ENCODE data around the gene SLC16A1.

The SLC16A1 gene

DNA sequence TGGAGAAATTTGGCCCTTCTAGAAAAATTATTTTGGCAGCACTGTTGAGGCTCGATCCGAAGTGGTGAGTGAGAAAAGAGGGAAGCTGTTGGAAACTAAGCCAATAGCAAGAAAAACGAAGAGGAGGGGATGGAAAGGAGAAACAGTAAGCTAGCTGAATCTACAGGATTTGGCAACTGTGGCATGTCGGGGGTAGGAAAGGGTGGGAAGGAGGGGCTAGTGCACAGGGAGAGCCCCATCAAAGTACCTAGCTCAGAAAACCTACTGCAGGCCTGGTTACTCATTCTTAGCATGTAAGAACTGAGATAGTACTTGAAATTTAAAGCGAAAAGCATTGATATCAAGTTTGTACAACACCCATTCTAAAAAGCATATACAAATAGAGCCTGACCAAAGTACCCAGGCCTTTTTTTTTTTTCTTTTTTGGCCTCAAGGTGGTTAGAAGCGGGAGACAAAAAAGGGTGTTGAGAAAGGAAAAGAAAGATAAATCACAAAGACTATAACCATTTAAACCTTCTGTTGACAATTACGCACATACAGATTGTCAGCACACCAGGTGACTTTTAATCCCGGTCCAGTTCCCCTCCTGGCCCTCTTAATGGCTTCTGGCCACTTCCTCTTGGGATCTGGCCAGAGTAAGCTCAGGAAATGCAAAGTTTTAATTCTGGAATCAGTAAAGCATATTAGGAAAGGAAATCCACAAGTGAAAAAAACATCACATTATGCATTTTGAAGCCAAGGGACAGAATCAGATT lies 50.4 kb downstream of the SLC16A1 start:
- TF ChIP-seq CTCF (IDR thresholded peaks at IDR 0.05; ENCODE audit: insufficient read depth, low read length, missing control alignments) = no peak
- DNase-seq (ENCODE audit: low read depth, low spot score) = no peak
- ChIA-PET POLR2A (interaction anchor here (0.7 kb wide), 1 partner anchor 10 kb away, joined by 3 read pairs; no protein-coding TSS in a partner anchor), CTCF (interaction anchor here (0.7 to 2.0 kb wide), 6 partner anchors 10 to 168 kb away, joined by 3 to 6 read pairs (median 4); partner anchors contain the start of gene LRIG2)
- H3K4me3 ChIP-seq (ENCODE audit: low read depth, low read length) = no peak overlapping the region

GRCh38 chr1:112904831-112905261 lies 51.1 kb downstream of the SLC16A1 start:
- POLR2A ChIA-PET = interaction anchor here (0.7 to 1.3 kb wide), 2 partner anchors 11 to 51 kb away, joined by 3 to 5 read pairs; partner anchors contain the start of gene SLC16A1
- TF ChIP-seq CTCF (IDR thresholded peaks at IDR 0.05; ENCODE audit: insufficient read depth, low read length, missing control alignments) = no peak
- CTCF ChIA-PET = interaction anchor here (0.7 to 2.0 kb wide), 6 partner anchors 10 to 168 kb away, joined by 3 to 6 read pairs (median 4); partner anchors contain the start of gene LRIG2
- H3K4me3 ChIP-seq (ENCODE audit: low read depth, low read length) = no peak overlapping the region
- no peak for DNase-seq (ENCODE audit: low read depth, low spot score)

DNA sequence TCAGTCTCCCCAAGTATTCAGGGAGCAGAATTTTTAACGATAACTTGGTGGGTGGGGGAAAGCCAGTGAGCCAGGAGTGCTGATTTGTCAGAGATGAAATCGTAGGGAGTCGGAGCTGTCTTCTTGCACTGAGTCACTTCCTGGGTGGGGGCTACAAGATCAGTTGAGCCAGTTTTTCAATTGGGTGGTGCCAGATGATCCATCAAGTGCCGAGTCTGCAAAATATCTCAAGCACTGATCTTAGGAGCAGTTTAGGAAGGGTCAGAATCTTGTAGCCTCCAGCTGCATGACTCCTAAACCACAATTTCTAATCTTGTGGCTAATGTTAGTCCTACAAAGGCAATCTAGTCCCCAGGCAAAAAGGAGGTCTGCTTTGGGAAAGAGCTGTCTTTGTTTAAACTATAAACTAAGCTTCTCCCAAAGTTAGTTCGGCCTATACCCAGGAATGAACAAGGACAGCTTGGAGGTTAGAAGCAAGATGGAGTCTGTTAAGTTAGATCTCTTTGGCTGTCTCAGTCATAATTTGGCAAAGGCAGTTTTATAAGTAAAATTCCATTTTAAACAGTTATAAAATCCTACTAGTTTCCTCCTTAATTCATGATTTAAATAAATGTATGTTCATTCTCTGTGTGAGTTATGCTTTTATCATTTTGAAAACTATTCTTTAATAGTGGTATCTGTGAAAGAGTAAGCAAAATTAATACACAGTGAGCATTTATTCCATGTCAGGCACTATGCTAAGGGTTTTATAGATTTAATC lies 51.7 kb downstream of the SLC16A1 start:
- DNase-seq (ENCODE audit: low read depth, low spot score) = peak; percentile 28
- TF ChIP-seq CTCF (IDR thresholded peaks at IDR 0.05; ENCODE audit: insufficient read depth, low read length, missing control alignments) = no peak
- H3K4me3 ChIP-seq (ENCODE audit: low read depth, low read length) = no peak overlapping the region
- POLR2A ChIA-PET = interaction anchor here (0.7 to 1.3 kb wide), 2 partner anchors 47 to 52 kb away, joined by 3 to 5 read pairs; partner anchors contain the start of gene SLC16A1
- CTCF ChIA-PET = interaction anchor here (1.3 to 2.1 kb wide), 4 partner anchors 14 to 138 kb away, joined by 3 to 6 read pairs (median 6); no protein-coding TSS in a partner anchor

GRCh38 chr1:112902221-112902620 lies 53.8 kb downstream of the SLC16A1 start:
- POLR2A ChIA-PET = no interaction called here
- no peak for TF ChIP-seq CTCF (IDR thresholded peaks at IDR 0.05; ENCODE audit: insufficient read depth, low read length, missing control alignments)
- CTCF ChIA-PET = interaction anchor here (1.6 to 2.2 kb wide), 4 partner anchors 9 to 170 kb away, joined by 4 to 8 read pairs (median 5); no protein-coding TSS in a partner anchor
- H3K4me3 ChIP-seq (ENCODE audit: low read depth, low read length) = no peak overlapping the region
- DNase-seq (ENCODE audit: low read depth, low spot score) = no peak

- CTCF ChIA-PET = interaction anchor here (1.9 to 2.2 kb wide), 2 partner anchors 8 to 20 kb away, joined by 5 to 8 read pairs; no protein-coding TSS in a partner anchor
- DNase-seq (ENCODE audit: low read depth, low spot score) = no peak
- POLR2A ChIA-PET = no interaction called here
- no peak for TF ChIP-seq CTCF (IDR thresholded peaks at IDR 0.05; ENCODE audit: insufficient read depth, low read length, missing control alignments)
- no peak overlapping the region for H3K4me3 ChIP-seq (ENCODE audit: low read depth, low read length)
Observed at GRCh38 chr1:112901387-112901786, 54.6 kb downstream of the SLC16A1 start.
